HG02970 (cell line): Measurements from ENCODE around the gene PLA2G4E.

Experiments used
- ATAC-seq: cut with Tn5 transposase; IDR thresholded peaks from one replicate; pipeline ENCODE4 v1.9.1; 2021; ENCODE audit warnings: mild to moderate bottlenecking, moderate library complexity, moderate number of reproducible peaks; ENCODE audit not compliant: unreplicated experiment, low FRiP score

The PLA2G4E gene

GRCh38 chr15:41939986-41940385 is 80.9 kb downstream of the PLA2G4E start:
- ATAC-seq: no peak

GRCh38 chr15:41937568-41937923 is 83.3 kb downstream of the PLA2G4E start:
- no peak for ATAC-seq

GRCh38 chr15:41936649-41937567 is 83.9 kb downstream of the PLA2G4E start:
- ATAC-seq: no peak

- no peak for ATAC-seq
Observed at GRCh38 chr15:41936155-41936554, 84.7 kb downstream of the PLA2G4E start.

- no peak for ATAC-seq
Observed at GRCh38 chr15:41935566-41936020, 85.2 kb downstream of the PLA2G4E start.

GRCh38 chr15:41934843-41935242 is 86.0 kb downstream of the PLA2G4E start:
- no peak for ATAC-seq

GRCh38 chr15:41933771-41934170 is 87.1 kb downstream of the PLA2G4E start:
- no peak for ATAC-seq

GRCh38 chr15:41933326-41933725 is 87.5 kb downstream of the PLA2G4E start:
- no peak for ATAC-seq

- no peak for ATAC-seq
Observed at GRCh38 chr15:41932511-41933289, 88.1 kb downstream of the PLA2G4E start.

GRCh38 chr15:41932101-41932500 is 88.7 kb downstream of the PLA2G4E start:
- ATAC-seq: no peak
